ENCODE results near the gene RNF220.

RNF220 gene

GRCh38 chr1:44413740-44414139 is 8.7 kb downstream of the RNF220 start:
- H2BK120ac ChIP-seq (ENCODE audit: insufficient read depth, low read length, poor library complexity) = no peak overlapping the region
- no peak overlapping the region for H3K4ac ChIP-seq (ENCODE audit: low read depth, low read length)
- no peak overlapping the region for H2AK5ac ChIP-seq (ENCODE audit: low read length)
- H3K27me3 ChIP-seq (ENCODE audit: insufficient read depth, low read length) = peaks cover 43% of the 10 kb centered on the region
- no peak overlapping the region for H2AFZ ChIP-seq (ENCODE audit: insufficient read depth, low read length, poor library complexity)
- peaks cover 0 to 12% of the 10 kb centered on the region in 2 experiments for H3K4me1 ChIP-seq (ENCODE audit: control insufficient read depth in 1 of 2, insufficient read depth in 2 of 2, low read length in 2 of 2)
- H3K79me2 ChIP-seq (ENCODE audit: control insufficient read depth, insufficient read depth, low read length, poor library complexity) = no peaks in the 10 kb centered on the region
- WGBS (ENCODE audit: extremely low coverage, insufficient coverage, insufficient read length) = 100% methylated on average over 1 of the region's 9 CpGs
- H3K18ac ChIP-seq (ENCODE audit: low read length) = no peak overlapping the region
- H3K79me1 ChIP-seq (ENCODE audit: low read length) = no peaks in the 10 kb centered on the region
- H3K14ac ChIP-seq (ENCODE audit: low read length) = no peak overlapping the region
- no peak overlapping the region for H4K8ac ChIP-seq (ENCODE audit: low read depth, low read length)
- no peak for DNase-seq
- H3K27ac ChIP-seq (ENCODE audit: low read depth, low read length) = no peak overlapping the region
- H3K4me2 ChIP-seq (ENCODE audit: low read length) = no peak overlapping the region
- no peak overlapping the region for H4K12ac ChIP-seq (ENCODE audit: low read depth, low read length)
- no peak overlapping the region for H3K9ac ChIP-seq (ENCODE audit: low read length)
- H2BK5ac ChIP-seq (ENCODE audit: low read depth, low read length, poor library complexity) = no peak overlapping the region
- H3K9me3 ChIP-seq (ENCODE audit: insufficient read depth, low read depth, low read length) = peaks cover 1% of the 10 kb centered on the region
- no peak overlapping the region for H3K23ac ChIP-seq (ENCODE audit: low read length)
- no peak overlapping the region for H3K4me3 ChIP-seq (ENCODE audit: low read depth, low read length)
- no peaks in the 10 kb centered on the region for H3K36me3 ChIP-seq (ENCODE audit: control insufficient read depth in 1 of 2, insufficient read depth in 2 of 2, low read length in 2 of 2)
- no peak overlapping the region for H2BK12ac ChIP-seq (ENCODE audit: low read length)
- H4K91ac ChIP-seq (ENCODE audit: low read depth, low read length) = no peak overlapping the region

- Histone ChIP-seq H3K14ac (ENCODE audit: low read length) (no peak overlapping the region), H2AK5ac (ENCODE audit: low read length) (no peak overlapping the region), H3K9me3 (ENCODE audit: insufficient read depth, low read depth, low read length) (peaks cover 1% of the 10 kb centered on the region), H3K18ac (ENCODE audit: low read length) (no peak overlapping the region), H3K27me3 (ENCODE audit: insufficient read depth, low read length) (peaks cover 37% of the 10 kb centered on the region), H3K9ac (ENCODE audit: low read length) (no peak overlapping the region), H2AFZ (ENCODE audit: insufficient read depth, low read length, poor library complexity) (no peak overlapping the region), H3K4me3 (ENCODE audit: low read depth, low read length) (no peak overlapping the region), H3K4ac (ENCODE audit: low read depth, low read length) (no peak overlapping the region), H4K91ac (ENCODE audit: low read depth, low read length) (no peak overlapping the region), H3K79me2 (ENCODE audit: control insufficient read depth, insufficient read depth, low read length, poor library complexity) (no peaks in the 10 kb centered on the region), H3K23ac (ENCODE audit: low read length) (no peak overlapping the region), H3K36me3 (ENCODE audit: control insufficient read depth in 1 of 2, insufficient read depth in 2 of 2, low read length in 2 of 2) (no peaks in the 10 kb centered on the region), H3K27ac (ENCODE audit: low read depth, low read length) (no peak overlapping the region), H2BK12ac (ENCODE audit: low read length) (no peak overlapping the region), H2BK5ac (ENCODE audit: low read depth, low read length, poor library complexity) (no peak overlapping the region), H3K4me2 (ENCODE audit: low read length) (no peak overlapping the region), H3K79me1 (ENCODE audit: low read length) (no peaks in the 10 kb centered on the region), H4K12ac (ENCODE audit: low read depth, low read length) (no peak overlapping the region), H3K4me1 (ENCODE audit: control insufficient read depth in 1 of 2, insufficient read depth in 2 of 2, low read length in 2 of 2) (peaks cover 0 to 12% of the 10 kb centered on the region in 2 experiments), H2BK120ac (ENCODE audit: insufficient read depth, low read length, poor library complexity) (no peak overlapping the region), H4K8ac (ENCODE audit: low read depth, low read length) (no peak overlapping the region)
- DNase-seq = no peak
- no CpG with 5 or more reads among the region's 9 CpGs for WGBS (ENCODE audit: extremely low coverage, insufficient coverage, insufficient read length)
These were observed 10.0 kb downstream of the RNF220 start for GRCh38 chr1:44415013-44415412.

- H3K14ac ChIP-seq (ENCODE audit: low read length) = no peak overlapping the region
- no peak overlapping the region for H3K23ac ChIP-seq (ENCODE audit: low read length)
- DNase-seq = no peak
- H3K27me3 ChIP-seq (ENCODE audit: insufficient read depth, low read length) = peaks cover 33% of the 10 kb centered on the region
- H3K4me1 ChIP-seq (ENCODE audit: control insufficient read depth in 1 of 2, insufficient read depth in 2 of 2, low read length in 2 of 2) = peaks cover 0 to 12% of the 10 kb centered on the region in 2 experiments
- no peak overlapping the region for H4K91ac ChIP-seq (ENCODE audit: low read depth, low read length)
- no peak overlapping the region for H3K4ac ChIP-seq (ENCODE audit: low read depth, low read length)
- H4K12ac ChIP-seq (ENCODE audit: low read depth, low read length) = no peak overlapping the region
- no peak overlapping the region for H2BK120ac ChIP-seq (ENCODE audit: insufficient read depth, low read length, poor library complexity)
- H3K79me2 ChIP-seq (ENCODE audit: control insufficient read depth, insufficient read depth, low read length, poor library complexity) = no peaks in the 10 kb centered on the region
- no peak overlapping the region for H3K18ac ChIP-seq (ENCODE audit: low read length)
- no peak overlapping the region for H3K4me2 ChIP-seq (ENCODE audit: low read length)
- WGBS (ENCODE audit: extremely low coverage, insufficient coverage, insufficient read length) = no CpG with 5 or more reads among the region's 7 CpGs
- no peak overlapping the region for H3K9ac ChIP-seq (ENCODE audit: low read length)
- H2AFZ ChIP-seq (ENCODE audit: insufficient read depth, low read length, poor library complexity) = no peak overlapping the region
- no peak overlapping the region for H4K8ac ChIP-seq (ENCODE audit: low read depth, low read length)
- peaks cover 1% of the 10 kb centered on the region for H3K9me3 ChIP-seq (ENCODE audit: insufficient read depth, low read depth, low read length)
- H3K27ac ChIP-seq (ENCODE audit: low read depth, low read length) = no peak overlapping the region
- H2BK5ac ChIP-seq (ENCODE audit: low read depth, low read length, poor library complexity) = no peak overlapping the region
- no peaks in the 10 kb centered on the region for H3K79me1 ChIP-seq (ENCODE audit: low read length)
- no peak overlapping the region for H2AK5ac ChIP-seq (ENCODE audit: low read length)
- no peaks in the 10 kb centered on the region for H3K36me3 ChIP-seq (ENCODE audit: control insufficient read depth in 1 of 2, insufficient read depth in 2 of 2, low read length in 2 of 2)
- H3K4me3 ChIP-seq (ENCODE audit: low read depth, low read length) = no peak overlapping the region
- no peak overlapping the region for H2BK12ac ChIP-seq (ENCODE audit: low read length)
These were observed 11.4 kb downstream of the RNF220 start for GRCh38 chr1:44416408-44416807.

GRCh38 chr1:44417351-44418021 is 12.4 kb downstream of the RNF220 start:
- no peak overlapping the region for H3K18ac ChIP-seq (ENCODE audit: low read length)
- no peaks in the 10 kb centered on the region for H3K79me1 ChIP-seq (ENCODE audit: low read length)
- no CpG with 5 or more reads among the region's 65 CpGs for WGBS (ENCODE audit: extremely low coverage, insufficient coverage, insufficient read length)
- H3K9me3 ChIP-seq (ENCODE audit: insufficient read depth, low read depth, low read length) = peaks cover 1% of the 10 kb centered on the region
- no peak overlapping the region for H2BK12ac ChIP-seq (ENCODE audit: low read length)
- H3K36me3 ChIP-seq (ENCODE audit: control insufficient read depth in 1 of 2, insufficient read depth in 2 of 2, low read length in 2 of 2) = no peaks in the 10 kb centered on the region
- no peak overlapping the region for H3K27ac ChIP-seq (ENCODE audit: low read depth, low read length)
- H3K27me3 ChIP-seq (ENCODE audit: insufficient read depth, low read length) = peaks cover 33% of the 10 kb centered on the region
- DNase-seq = peak in 1 of 2 donors; percentile 38
- no peak overlapping the region for H4K91ac ChIP-seq (ENCODE audit: low read depth, low read length)
- H3K9ac ChIP-seq (ENCODE audit: low read length) = no peak overlapping the region
- H2AFZ ChIP-seq (ENCODE audit: insufficient read depth, low read length, poor library complexity) = no peak overlapping the region
- no peak overlapping the region for H3K23ac ChIP-seq (ENCODE audit: low read length)
- no peak overlapping the region for H3K14ac ChIP-seq (ENCODE audit: low read length)
- no peaks in the 10 kb centered on the region for H3K79me2 ChIP-seq (ENCODE audit: control insufficient read depth, insufficient read depth, low read length, poor library complexity)
- no peak overlapping the region for H4K12ac ChIP-seq (ENCODE audit: low read depth, low read length)
- H2BK120ac ChIP-seq (ENCODE audit: insufficient read depth, low read length, poor library complexity) = no peak overlapping the region
- no peak overlapping the region for H3K4ac ChIP-seq (ENCODE audit: low read depth, low read length)
- H3K4me2 ChIP-seq (ENCODE audit: low read length) = peak overlapping the region; percentile 71
- no peak overlapping the region for H4K8ac ChIP-seq (ENCODE audit: low read depth, low read length)
- H2BK5ac ChIP-seq (ENCODE audit: low read depth, low read length, poor library complexity) = no peak overlapping the region
- H3K4me1 ChIP-seq (ENCODE audit: control insufficient read depth in 1 of 2, insufficient read depth in 2 of 2, low read length in 2 of 2) = peaks cover 0 to 12% of the 10 kb centered on the region in 2 experiments
- peak overlapping the region; percentile 42 for H3K4me3 ChIP-seq (ENCODE audit: low read depth, low read length)
- no peak overlapping the region for H2AK5ac ChIP-seq (ENCODE audit: low read length)

All from trophoblast cell (in vitro differentiated cells and primary cell).